ENCODE results near the gene MTCL1.

- TF ChIP-seq, protein P1, sequence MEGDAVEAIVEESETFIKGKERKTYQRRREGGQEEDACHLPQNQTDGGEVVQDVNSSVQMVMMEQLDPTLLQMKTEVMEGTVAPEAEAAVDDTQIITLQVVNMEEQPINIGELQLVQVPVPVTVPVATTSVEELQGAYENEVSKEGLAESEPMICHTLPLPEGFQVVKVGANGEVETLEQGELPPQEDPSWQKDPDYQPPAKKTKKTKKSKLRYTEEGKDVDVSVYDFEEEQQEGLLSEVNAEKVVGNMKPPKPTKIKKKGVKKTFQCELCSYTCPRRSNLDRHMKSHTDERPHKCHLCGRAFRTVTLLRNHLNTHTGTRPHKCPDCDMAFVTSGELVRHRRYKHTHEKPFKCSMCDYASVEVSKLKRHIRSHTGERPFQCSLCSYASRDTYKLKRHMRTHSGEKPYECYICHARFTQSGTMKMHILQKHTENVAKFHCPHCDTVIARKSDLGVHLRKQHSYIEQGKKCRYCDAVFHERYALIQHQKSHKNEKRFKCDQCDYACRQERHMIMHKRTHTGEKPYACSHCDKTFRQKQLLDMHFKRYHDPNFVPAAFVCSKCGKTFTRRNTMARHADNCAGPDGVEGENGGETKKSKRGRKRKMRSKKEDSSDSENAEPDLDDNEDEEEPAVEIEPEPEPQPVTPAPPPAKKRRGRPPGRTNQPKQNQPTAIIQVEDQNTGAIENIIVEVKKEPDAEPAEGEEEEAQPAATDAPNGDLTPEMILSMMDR (IDR thresholded peaks at IDR 0.05), result no peak
- no peak for TF ChIP-seq POLR2A (IDR thresholded peaks at IDR 0.05)
- TF ChIP-seq EP300 (IDR thresholded peaks at IDR 0.05), result no peak
These were observed 49.9 kb downstream of the MTCL1 start for GRCh38 chr18:8754995-8755960.

Data from ovary (tissue), 3 donors.